Panc1 (cell line): ENCODE results near the gene ZFP36L2. TPM values are rescaled to one million over a fixed set of nuclear protein-coding genes. Genes with fewer than 3 reads are reported as not detected.
A peak's percentile ranks its signal among the peaks of the same experiment; 100 is the strongest.

Experiments
- ATAC-seq: fragments of 200-7000 bp; cut with Tn5 transposase; 2 replicates; pipeline ENCODE4 v1.9.1; 2020; ENCODE audit warnings: mild to moderate bottlenecking, moderate library complexity
- BruUV-seq: library from RNA; stranded (reverse); fragments of 400-500 nt; replicated peaks from 2 replicates; lab custom pipeline; 2021; lab: Mats Ljungman, UMichigan
- CTCF ChIA-PET: fragments of 300-600 bp; sonication (Branson Sonifier 250); formaldehyde crosslinking; loops from one replicate; lab custom pipeline; 2022; ENCODE audit warnings: antibody characterized with exemption; lab: Charles Lee
- POLR2A ChIA-PET: fragments of 300-600 bp; sonication (Branson Sonifier 250); formaldehyde crosslinking; loops from one replicate; lab custom pipeline; 2022; ENCODE audit warnings: antibody characterized with exemption; lab: Charles Lee
- DNase-seq: peaks from one replicate; pipeline ENCODE4 v3.0.0-alpha.2; 2010; ENCODE audit warnings: low read depth, low spot score
- H3K27ac ChIP-seq: 2 replicates; pipeline ENCODE4 v1.5.1; 2011; ENCODE audit warnings: mild to moderate bottlenecking, low read length, inconsistent platforms
- H3K27me3 ChIP-seq: fragments of 200-500 bp; sonication (Bioruptor generic); 2 replicates; pipeline ENCODE4 v1.6.0; 2014; ENCODE audit warnings: low read length, inconsistent platforms; ENCODE audit not compliant: control insufficient read depth, insufficient read depth
- H3K36me3 ChIP-seq: fragments of 200-500 bp; sonication (Bioruptor generic); 2 replicates; pipeline ENCODE4 v1.5.1; 2014; ENCODE audit warnings: inconsistent platforms, mild to moderate bottlenecking, low read length, moderate library complexity; ENCODE audit not compliant: control insufficient read depth, insufficient read depth
- H3K4me1 ChIP-seq: 2 replicates; pipeline ENCODE4 v1.5.1; 2011; ENCODE audit warnings: inconsistent platforms, mild to moderate bottlenecking, low read length, moderate library complexity; ENCODE audit not compliant: control insufficient read depth, insufficient read depth
- H3K4me3 ChIP-seq, 2 experiments: 2 replicates each; pipeline ENCODE4 v1.5.1; 2011 to 2012; ENCODE audit warnings: low read depth in 2 of 2, low read length in 2 of 2, mild to moderate bottlenecking in 2 of 2, inconsistent platforms in 1 of 2, moderate library complexity in 1 of 2
- H3K9me3 ChIP-seq: fragments of 200-500 bp; sonication (Bioruptor generic); 2 replicates; pipeline ENCODE4 v1.5.1; 2014; ENCODE audit warnings: low read depth, mild to moderate bottlenecking, inconsistent platforms, low read length, moderate library complexity; ENCODE audit not compliant: control insufficient read depth, insufficient read depth
- POLR2AphosphoS5 ChIP-seq: IDR thresholded peaks from 2 replicates; pipeline ENCODE4 v1.6.1; 2012; ENCODE audit warnings: mild to moderate bottlenecking, low read depth, low read length, moderate library complexity
- SIN3A ChIP-seq: IDR thresholded peaks from 2 replicates; pipeline ENCODE4 v1.6.1; 2012; ENCODE audit warnings: low read depth, mild to moderate bottlenecking, low read length, moderate library complexity, borderline replicate concordance; ENCODE audit not compliant: insufficient read depth
- TCF7L2 ChIP-seq: IDR thresholded peaks from 2 replicates; pipeline ENCODE4 v1.6.1; 2011; ENCODE audit warnings: mild to moderate bottlenecking, low read depth, low read length, inconsistent platforms
- in situ Hi-C: cut with HindIII; loops from 2 replicates; pipeline ENCODE4 v1.10.0; 2016; ENCODE audit warnings: low sequenced_read_pairs, low pct_unique_long_range_greater_than_20kb
- intact Hi-C: fragments of 100-400 bp; cut with micrococcal nuclease; formaldehyde crosslinking; loops from one replicate; pipeline ENCODE4 v1.10.0; 2022; ENCODE audit not compliant: unreplicated experiment
- total RNA-seq: library from RNA; stranded (reverse); gene quantifications from one replicate; pipeline ENCODE4 v1.2.1, GENCODE V29; 2021; ENCODE audit not compliant: unreplicated experiment
- TF ChIP-seq, protein P1 (sequence below): fragments of 450-650 bp; IDR thresholded peaks from 2 replicates; pipeline ENCODE4 v1.5.1; 2017; ENCODE audit warnings: mild to moderate bottlenecking
- TF ChIP-seq, protein P2 (sequence below), 2 experiments: IDR thresholded peaks; 2 replicates each; pipeline ENCODE4 v1.6.1; 2011 to 2012; ENCODE audit warnings: low read depth in 2 of 2, control low read depth in 1 of 2, low read length in 1 of 2, mild to moderate bottlenecking in 1 of 2, moderate library complexity in 1 of 2; ENCODE audit not compliant: insufficient read depth in 1 of 2

Gene ZFP36L2
- total RNA-seq, 1 experiment from 2014 or later, result 46.3 TPM

DNA sequence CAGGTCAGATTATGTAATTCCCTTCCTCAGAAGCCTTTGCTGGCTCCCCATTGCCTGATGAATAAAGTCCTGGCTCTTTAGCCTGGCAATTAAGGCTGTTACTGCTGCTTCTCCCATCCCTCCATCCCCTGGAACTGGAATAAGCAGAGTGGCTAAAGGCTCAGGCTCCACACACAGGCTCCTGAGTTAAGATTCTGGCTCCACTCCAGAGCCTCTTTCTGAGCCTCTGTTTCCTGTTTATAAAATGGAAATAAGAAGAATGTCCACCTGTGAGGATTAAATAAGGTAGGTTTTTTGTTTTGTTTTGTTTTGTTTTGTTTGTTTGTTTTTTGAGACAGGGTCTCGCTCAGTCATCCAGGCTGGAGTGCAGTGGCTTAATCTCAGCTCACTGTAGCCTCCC is 50.0 kb downstream of the ZFP36L2 start:
- no TSS peak for BruUV-seq
- H3K27ac ChIP-seq, result no peak overlapping the region; the same call in 1 of the 2 replicates
- DNase-seq (no peak), ATAC-seq (no peak)
- TF ChIP-seq TCF7L2 (no peak), SIN3A (no peak), POLR2AphosphoS5 (no peak)
- TF ChIP-seq, protein P1, sequence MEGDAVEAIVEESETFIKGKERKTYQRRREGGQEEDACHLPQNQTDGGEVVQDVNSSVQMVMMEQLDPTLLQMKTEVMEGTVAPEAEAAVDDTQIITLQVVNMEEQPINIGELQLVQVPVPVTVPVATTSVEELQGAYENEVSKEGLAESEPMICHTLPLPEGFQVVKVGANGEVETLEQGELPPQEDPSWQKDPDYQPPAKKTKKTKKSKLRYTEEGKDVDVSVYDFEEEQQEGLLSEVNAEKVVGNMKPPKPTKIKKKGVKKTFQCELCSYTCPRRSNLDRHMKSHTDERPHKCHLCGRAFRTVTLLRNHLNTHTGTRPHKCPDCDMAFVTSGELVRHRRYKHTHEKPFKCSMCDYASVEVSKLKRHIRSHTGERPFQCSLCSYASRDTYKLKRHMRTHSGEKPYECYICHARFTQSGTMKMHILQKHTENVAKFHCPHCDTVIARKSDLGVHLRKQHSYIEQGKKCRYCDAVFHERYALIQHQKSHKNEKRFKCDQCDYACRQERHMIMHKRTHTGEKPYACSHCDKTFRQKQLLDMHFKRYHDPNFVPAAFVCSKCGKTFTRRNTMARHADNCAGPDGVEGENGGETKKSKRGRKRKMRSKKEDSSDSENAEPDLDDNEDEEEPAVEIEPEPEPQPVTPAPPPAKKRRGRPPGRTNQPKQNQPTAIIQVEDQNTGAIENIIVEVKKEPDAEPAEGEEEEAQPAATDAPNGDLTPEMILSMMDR, result no peak
- TF ChIP-seq, protein P2, sequence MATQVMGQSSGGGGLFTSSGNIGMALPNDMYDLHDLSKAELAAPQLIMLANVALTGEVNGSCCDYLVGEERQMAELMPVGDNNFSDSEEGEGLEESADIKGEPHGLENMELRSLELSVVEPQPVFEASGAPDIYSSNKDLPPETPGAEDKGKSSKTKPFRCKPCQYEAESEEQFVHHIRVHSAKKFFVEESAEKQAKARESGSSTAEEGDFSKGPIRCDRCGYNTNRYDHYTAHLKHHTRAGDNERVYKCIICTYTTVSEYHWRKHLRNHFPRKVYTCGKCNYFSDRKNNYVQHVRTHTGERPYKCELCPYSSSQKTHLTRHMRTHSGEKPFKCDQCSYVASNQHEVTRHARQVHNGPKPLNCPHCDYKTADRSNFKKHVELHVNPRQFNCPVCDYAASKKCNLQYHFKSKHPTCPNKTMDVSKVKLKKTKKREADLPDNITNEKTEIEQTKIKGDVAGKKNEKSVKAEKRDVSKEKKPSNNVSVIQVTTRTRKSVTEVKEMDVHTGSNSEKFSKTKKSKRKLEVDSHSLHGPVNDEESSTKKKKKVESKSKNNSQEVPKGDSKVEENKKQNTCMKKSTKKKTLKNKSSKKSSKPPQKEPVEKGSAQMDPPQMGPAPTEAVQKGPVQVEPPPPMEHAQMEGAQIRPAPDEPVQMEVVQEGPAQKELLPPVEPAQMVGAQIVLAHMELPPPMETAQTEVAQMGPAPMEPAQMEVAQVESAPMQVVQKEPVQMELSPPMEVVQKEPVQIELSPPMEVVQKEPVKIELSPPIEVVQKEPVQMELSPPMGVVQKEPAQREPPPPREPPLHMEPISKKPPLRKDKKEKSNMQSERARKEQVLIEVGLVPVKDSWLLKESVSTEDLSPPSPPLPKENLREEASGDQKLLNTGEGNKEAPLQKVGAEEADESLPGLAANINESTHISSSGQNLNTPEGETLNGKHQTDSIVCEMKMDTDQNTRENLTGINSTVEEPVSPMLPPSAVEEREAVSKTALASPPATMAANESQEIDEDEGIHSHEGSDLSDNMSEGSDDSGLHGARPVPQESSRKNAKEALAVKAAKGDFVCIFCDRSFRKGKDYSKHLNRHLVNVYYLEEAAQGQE (IDR thresholded peaks at IDR 0.05; ENCODE audit: insufficient read depth in 1 of 2, low read depth in 2 of 2, low read length in 1 of 2), result no peak
- in situ Hi-C loops, result no loop called here
- peaks cover 37% of the 10 kb centered on the region for H3K4me1 ChIP-seq
- H3K4me3 ChIP-seq, result no peak overlapping the region
- no peaks in the 10 kb centered on the region for H3K36me3 ChIP-seq
- POLR2A ChIA-PET, result no interaction called here
- no peaks in the 10 kb centered on the region for H3K9me3 ChIP-seq
- CTCF ChIA-PET, result no interaction called here
- H3K27me3 ChIP-seq, result no peaks in the 10 kb centered on the region
- intact Hi-C loops, result no loop called here

DNA sequence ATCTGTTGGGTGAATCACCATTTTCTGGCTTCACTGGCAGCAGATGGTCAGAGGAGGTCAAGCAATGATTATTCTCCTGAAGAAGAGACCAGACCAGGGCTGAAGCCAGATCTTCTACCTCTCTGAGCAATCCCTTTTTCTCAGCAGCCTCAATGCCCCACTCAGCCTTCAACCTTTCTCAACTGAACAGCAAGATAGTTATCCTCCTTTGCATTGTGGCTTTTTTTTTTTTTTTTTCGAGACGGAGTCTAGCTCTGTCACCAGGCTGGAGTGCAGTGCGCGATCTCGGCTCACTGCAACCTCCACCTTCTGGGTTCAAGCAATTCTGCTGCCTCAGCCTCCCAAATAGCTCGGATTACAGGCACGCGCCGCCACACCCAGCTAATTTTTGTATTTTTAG is 50.5 kb downstream of the ZFP36L2 start:
- no peaks in the 10 kb centered on the region for H3K27me3 ChIP-seq
- TF ChIP-seq TCF7L2 (no peak), POLR2AphosphoS5 (no peak), SIN3A (no peak)
- TF ChIP-seq, protein P1, result no peak
- TF ChIP-seq, protein P2 (IDR thresholded peaks at IDR 0.05; ENCODE audit: insufficient read depth in 1 of 2, low read depth in 2 of 2, low read length in 1 of 2), result no peak
- H3K4me1 ChIP-seq, result peaks cover 37% of the 10 kb centered on the region
- in situ Hi-C loops, result no loop called here
- H3K4me3 ChIP-seq, result no peak overlapping the region
- no TSS peak for BruUV-seq
- ATAC-seq (no peak), DNase-seq (no peak)
- H3K9me3 ChIP-seq, result no peaks in the 10 kb centered on the region
- ChIA-PET CTCF (no interaction called here), POLR2A (no interaction called here)
- H3K27ac ChIP-seq, result peak overlapping the region; percentile 48; the same call in 1 of the 2 replicates
- intact Hi-C loops, result no loop called here
- H3K36me3 ChIP-seq, result no peaks in the 10 kb centered on the region
